HEK293 (cell line): Measurements from ENCODE around the gene SNAPC4.

ENCODE experiments used
- PRDM2 ChIP-seq: fragments of 450-650 bp; formaldehyde crosslinking; IDR thresholded peaks from 2 replicates; pipeline ENCODE4 v1.5.1; 2016; ENCODE audit warnings: missing biosample characterization, missing genetic modification characterization, borderline replicate concordance
- TCF7L2 ChIP-seq: IDR thresholded peaks from 2 replicates; pipeline ENCODE4 v1.6.1; 2011; ENCODE audit warnings: low read depth, mild to moderate bottlenecking, inconsistent platforms, low read length, moderate library complexity, borderline replicate concordance
- ZBTB1 ChIP-seq: fragments of 450-650 bp; formaldehyde crosslinking; IDR thresholded peaks from 2 replicates; pipeline ENCODE4 v1.5.1; 2016; ENCODE audit warnings: missing biosample characterization, missing genetic modification characterization
- ZNF791 ChIP-seq: fragments of 450-650 bp; formaldehyde crosslinking; IDR thresholded peaks from 2 replicates; pipeline ENCODE4 v1.5.1; 2016; ENCODE audit warnings: missing biosample characterization, missing genetic modification characterization

- TF ChIP-seq ZNF791 (tag by site-specific recombination) (no peak), TCF7L2 (no peak), PRDM2 (tag by site-specific recombination) (no peak), ZBTB1 (tag by site-specific recombination) (no peak)
These were observed 4.4 kb downstream of the SNAPC4 start for GRCh38 chr9:136395345-136396218.
